Kidney capillary endothelial cell (primary cell): ENCODE results near the gene RNF166.
A peak's percentile ranks its signal among the peaks of the same experiment; 100 is the strongest.
"Not testable (repeated sequence)": the region's sequence is repeated elsewhere in the genome, so short reads cannot be mapped to it uniquely, and the experiment has no call there.

Experiments
- DNase-seq: peaks from one replicate; pipeline ENCODE4 v3.0.0-alpha.2; 2018; ENCODE audit warnings: low spot score

The RNF166 gene

DNA sequence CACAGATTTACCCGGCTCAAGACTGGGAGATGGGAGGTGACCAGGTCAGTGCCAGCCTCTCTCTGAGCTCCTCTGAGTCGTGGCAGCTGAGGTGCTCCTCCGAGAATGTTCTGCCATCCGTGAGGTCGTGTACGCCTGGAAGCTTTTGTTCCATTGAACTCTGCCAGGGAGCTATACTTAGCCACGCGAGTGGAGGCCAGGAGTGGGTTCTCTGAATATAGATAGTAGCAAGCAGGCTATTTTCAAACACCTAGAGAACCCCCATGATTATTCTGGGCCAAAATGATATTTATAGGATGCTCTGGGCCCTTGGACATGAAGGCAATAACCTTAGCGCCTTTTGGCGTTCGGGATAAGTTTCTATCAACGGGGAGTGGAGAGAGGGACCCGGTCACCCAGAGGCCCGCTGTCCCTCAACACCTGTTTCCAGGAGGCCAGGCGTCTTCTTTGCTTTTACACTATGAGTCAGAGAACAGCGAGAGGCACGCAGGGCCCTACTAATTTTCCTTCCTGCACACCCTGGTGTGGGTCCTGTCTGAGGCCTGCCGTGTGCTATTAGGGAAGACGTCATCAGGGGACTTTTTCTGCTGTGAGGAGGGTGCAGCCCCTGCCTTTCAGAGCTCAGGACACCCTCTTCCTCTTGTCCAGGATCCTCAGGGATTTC, 32.4 kb downstream of the RNF166 start:
- DNase-seq, result no peak

DNA sequence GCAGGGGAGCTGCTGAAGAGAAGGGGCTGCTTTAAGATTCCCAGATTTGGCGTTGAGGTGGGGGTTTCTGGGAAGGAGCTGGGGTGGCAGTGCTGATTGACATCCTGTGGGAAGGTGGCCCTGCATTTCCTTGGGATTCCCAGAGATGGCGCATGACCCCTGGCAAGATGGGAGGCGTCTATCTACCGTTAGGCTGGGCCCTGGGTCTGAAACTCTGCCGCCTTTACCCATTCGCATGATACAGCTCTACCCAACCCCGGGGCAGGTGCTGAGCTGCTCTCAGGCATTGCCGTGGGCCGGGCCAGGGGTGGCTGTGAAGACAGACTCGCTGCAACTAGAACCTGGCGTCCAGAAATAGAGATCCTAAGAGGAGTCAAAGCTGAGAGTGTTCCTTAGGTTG, 33.4 kb downstream of the RNF166 start:
- DNase-seq, result no peak

DNA sequence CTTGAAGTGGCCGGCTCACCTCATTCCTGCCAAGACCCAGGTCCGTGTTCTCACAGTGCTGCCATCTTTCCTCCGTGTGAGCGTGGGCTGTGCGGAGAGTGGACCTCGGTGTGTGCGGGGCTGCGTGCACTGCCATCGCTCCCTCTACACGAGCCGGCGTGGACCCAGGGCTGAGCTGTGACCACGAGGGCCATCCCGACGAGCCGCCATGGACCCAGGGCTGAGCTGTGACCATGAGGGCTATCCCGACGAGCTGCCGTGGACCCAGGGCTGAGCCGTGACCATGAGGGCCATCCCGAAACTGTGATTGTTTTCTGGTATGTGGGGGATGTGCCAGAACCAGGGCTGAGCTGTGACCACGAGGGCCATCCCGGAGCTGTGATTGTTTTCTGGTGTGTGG, 34.4 kb downstream of the RNF166 start:
- no peak for DNase-seq

DNA sequence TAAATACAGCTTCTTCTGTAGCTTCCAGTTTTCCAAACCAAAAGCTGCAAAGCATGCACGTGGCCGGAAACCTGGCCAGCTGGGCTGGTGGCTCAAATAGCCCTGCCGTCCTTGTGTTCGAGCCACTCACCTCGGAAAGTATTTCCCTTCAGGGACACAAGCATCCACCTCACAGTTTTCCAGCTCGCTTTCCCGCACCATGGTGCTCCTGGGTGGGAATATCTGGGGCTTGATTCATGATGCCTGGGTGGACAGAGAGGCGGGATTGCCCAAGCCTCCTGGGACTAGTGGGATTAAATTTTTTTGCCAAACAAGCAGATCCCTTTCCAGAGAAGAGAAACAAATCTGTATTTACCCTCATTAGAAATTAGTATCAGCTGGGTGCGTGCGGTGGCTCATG, 36.2 kb downstream of the RNF166 start:
- DNase-seq, result no peak

DNA sequence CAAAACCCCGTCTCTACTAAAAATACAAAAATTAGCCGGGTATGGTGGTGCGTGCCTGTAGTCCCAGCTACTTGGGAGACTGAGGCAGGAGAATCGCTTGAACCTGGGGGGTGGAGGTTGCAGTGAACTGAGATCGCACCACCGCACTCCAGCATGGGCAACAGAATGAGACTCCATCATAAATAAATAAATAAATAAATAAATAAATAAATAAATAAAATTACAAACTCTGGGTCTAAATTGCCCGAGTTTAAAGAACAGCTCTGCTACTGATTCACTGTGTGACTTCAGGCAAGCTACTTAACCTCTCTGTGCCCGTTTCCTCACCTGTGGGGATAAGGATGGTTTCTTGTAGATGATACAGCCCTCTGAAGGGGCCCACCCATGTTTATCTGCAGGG, 36.7 kb downstream of the RNF166 start:
- DNase-seq, result not testable (repeated sequence)

DNA sequence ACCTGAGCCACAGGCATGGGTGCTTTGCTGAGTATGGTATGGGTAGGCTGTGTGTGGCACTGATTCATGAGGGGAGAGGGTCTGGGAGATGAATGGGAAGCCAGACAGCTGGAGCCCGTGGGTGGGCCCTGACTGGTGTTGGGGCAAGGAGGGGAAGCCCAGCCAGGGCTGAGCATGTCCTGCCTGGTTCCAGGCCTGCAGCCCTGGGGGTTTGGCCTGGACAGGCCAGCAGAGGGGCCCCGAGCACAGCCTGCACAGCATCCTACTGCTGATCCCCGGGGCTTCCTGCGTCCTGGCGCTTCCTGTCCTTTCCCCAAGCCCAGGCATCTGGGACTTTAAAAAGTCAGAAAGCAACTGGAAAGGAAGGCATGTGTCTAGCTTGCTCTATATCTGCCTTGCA, 38.7 kb downstream of the RNF166 start:
- no peak for DNase-seq

DNA sequence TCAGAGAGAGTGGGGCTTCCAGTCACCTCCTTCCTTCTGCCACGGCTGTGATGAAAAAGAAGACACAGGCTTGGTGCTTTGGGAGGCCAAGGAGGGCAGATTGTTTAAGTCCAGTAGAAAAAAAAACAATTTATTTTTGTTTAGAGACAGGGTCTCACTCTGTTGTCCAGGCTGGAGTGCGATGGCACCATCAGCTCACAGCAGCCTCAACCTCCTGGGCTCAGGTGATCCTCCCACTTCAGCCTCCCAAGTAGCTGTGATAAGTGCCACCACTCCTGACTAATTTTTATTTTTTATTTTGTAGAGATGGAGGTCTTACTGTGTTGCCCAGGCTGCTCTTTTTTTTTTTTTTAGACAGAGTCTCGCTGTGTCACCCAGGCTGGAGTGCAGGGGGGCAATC, 40.6 kb downstream of the RNF166 start:
- no peak for DNase-seq

DNA sequence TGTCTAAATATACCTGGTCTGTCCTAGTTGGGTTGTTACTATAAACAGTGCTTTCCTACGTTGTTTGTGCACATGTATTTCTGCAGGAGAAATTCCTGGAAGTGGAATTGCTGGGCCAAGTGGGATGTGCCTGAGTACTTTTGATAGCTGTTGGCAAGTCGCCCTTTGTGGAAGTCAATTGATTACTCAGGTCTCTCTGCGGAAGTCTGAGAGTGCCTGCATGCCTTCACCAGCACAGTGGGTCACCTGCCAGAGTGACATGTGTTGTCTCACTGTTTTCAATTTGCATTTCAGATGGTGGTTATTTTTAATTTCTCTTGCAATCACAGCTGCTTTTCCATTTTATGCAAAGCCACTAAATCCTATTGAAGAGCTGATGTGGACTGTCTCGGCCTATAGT, 41.1 kb downstream of the RNF166 start:
- no peak for DNase-seq

DNA sequence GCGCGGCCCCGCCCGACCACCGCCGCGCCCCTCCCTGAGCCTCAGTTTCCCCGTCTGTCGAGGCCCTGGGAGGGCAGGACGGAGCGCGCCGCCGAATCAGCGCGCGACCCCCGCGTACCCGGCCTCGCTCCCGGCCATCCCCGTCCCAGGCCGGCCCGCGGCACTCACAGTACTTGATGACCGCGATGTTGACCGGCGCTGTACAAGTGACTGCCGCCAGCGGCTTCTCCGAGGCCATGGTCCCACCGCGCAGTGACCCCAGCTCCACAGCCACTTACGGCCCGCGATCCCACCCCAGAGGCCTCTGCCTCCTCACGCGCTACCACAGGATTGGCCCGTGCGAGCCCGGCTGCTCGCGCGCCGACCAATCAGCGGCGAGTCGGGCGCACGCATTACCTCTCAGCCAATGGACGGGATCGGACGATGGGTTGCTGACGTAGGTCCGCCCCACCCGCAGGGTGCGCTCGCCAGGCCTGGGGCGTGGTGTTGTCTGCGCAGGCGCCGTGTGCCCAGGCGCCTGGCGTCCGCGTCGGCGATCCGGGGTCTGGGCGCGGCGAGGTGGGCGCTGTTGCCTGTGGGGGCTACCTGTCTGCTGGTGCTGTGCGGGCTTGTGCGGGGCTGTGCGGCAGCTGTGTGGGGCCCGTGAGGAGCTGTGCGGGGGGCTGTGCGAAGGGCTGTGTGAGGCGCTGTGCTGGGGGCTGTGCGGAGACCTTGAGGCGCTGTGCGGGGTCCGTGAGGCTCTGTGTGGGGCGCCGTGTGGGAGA, 43.2 kb downstream of the RNF166 start, which contains the start of gene MVD:
TSS of gene MVD (minus strand) at position 249 of the 764 bp plus-strand sequence. CDS start at position 238, 11 bp downstream.
- peak; percentile 96 for DNase-seq

DNA sequence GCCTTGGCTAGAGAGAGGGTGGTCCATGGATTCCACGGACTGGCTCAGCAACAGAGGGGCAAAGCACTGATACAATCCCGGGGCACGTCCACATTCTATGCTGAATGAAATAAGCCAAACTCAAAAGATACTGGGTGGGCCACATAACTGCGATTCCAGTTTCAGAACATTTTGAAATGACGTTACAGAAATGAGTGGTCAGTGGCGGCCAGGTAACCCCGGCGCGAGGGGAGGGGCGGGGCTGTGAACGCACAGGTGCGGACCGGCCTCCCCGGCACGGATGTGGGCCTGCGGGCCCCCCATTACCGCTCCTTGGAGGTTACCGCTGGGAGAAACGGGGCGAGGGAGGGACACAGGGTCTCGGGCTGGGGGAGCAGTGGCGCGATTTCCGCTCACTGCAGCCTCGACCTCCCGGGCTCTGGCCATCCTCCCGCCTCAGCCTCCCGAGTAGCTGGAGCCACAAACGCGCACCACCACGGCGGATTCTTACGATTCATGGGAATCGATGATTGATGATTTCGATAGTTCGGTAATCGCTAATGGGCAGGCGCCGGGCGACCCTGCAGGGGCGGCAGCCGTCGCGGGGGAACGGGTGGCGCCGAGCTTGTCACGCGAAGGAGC, 43.9 kb downstream of the RNF166 start:
- no peak for DNase-seq

DNA sequence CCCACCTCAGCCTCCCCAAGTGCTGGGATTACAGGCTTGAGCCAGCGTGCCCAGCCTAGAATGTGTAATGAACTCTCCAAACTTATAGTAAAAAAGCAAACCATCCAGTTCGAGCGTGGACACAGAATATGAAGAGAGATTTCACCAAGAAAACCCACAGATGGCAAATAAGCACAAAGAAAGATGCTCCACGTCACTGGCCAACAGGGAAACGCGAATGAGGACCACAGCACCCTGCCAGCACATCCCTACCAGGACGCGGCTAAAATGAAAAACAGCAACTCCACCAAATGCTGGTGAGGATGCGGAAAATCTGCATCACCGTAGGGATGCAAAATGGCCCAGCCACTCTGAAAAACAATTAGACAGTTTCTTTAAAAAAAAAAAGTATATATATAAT, 44.7 kb downstream of the RNF166 start:
- no peak for DNase-seq

DNA sequence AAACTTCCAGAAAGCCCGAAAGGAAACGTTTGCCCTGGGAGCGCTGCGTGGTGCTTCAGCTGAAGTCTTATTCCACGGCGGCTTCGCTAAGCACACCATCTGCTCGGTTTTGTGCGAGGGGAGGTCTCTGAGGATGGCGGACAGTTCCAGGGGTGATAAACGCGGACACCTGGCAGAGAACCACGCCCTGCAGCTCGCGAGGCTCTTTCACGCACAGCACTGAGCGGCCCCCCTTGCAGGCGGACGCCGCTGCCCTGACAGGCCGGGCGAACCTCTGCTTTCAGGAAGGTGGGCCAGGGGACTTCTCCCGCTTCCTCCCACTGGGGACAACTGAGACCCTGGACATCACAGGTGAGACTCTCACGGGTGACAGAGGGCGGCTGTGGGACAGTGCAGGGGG, 47.0 kb downstream of the RNF166 start:
- DNase-seq, result no peak

DNA sequence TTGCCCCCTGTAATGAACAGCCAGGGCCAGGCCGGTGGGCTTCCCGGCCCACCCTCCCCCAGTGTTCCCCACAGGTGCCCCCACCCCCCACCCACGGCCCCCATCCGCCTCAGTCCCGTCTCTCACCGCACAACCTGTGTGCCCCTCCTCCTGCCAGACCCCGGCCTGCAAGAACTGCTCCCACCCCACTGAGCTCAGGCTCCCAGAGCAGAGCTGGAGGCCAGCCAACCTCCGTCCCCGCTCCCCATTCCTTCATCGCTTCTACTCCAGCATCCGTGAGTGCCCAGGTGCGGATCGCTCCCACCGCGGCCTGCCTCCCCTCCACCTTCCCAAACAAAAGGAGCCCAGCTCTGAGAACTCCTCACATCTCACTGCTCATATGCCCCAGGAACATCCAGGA, 47.5 kb downstream of the RNF166 start:
- no peak for DNase-seq

DNA sequence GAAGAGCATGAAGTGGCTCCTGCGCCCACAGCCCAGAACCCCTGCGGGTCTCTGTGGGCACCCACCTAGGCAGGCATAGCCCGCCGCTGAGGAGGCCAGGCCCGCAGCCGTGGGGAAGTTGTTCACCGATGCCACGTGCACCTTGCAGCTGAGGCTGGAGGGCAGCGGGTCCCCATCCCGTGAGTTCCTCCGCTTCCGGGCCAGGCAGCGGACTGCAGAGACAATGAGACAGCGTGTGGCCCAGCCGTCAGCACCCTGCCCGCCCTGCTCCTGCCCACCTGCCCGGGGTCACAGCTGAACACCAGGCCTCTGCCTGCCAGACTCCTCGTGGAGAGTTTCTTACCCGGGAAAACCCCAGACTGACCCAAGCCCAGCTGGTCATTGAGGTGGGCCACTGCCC, 48.8 kb downstream of the RNF166 start:
- no peak for DNase-seq

DNA sequence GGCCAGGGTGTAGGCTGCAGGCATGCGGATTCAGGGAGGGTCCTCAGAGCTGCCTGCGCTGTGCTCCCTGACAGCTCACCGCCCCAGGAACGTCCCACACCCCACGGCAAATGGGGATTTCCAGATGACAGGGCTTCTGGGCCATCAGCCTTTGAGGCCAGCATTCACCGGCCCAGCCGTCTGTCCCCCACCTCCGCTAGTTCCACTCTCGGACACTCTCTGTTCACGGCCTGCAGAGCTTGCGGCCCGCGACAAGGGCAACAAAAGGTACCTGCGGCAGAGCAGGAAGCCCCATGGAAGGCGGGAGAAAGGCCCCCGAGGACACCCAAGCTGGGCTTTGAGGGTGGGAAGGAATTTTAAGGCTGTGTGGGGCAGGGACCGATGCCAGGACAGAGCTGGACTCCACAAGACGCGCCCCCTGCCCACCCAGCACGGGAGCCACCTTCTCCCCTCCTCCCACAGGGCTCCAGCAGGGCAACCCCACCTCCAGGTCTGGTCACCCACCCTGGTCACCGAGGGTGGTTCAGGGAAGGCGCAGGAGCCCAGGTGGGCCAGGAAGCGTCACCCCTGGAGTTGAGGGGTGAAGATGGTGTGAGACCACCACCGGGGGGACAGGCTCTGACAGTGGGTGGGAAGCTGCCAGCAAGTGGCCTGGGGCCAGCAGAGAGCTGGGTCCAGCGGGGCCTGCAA, 49.8 kb downstream of the RNF166 start:
- DNase-seq, result no peak

DNA sequence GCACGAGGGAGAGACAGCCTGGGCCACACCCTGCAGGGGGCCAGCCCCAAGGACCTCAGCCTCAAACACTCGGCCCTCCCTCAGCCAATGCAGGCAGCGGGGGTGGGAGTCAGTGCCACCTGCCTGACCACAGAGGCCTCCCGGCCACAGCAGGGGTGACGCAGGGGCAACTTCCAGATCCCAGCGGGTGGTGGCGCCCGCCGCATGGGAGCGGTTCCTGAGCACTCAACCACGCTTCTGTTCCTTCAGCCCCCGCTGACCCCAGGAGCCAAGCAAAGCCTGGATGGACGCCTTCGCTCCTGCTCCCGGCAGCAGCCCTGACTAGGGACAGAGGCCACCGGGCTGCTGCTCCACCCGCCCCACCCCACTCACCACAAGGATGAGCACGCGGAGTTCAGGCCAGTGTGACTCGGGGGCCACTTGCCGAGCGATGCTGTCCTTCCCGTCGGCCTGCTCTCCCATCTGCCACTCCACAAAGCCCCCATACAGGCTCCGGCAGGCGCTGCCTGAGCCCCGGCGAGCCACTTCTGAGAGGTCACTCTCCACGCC, 50.4 kb downstream of the RNF166 start:
- DNase-seq, result no peak

DNA sequence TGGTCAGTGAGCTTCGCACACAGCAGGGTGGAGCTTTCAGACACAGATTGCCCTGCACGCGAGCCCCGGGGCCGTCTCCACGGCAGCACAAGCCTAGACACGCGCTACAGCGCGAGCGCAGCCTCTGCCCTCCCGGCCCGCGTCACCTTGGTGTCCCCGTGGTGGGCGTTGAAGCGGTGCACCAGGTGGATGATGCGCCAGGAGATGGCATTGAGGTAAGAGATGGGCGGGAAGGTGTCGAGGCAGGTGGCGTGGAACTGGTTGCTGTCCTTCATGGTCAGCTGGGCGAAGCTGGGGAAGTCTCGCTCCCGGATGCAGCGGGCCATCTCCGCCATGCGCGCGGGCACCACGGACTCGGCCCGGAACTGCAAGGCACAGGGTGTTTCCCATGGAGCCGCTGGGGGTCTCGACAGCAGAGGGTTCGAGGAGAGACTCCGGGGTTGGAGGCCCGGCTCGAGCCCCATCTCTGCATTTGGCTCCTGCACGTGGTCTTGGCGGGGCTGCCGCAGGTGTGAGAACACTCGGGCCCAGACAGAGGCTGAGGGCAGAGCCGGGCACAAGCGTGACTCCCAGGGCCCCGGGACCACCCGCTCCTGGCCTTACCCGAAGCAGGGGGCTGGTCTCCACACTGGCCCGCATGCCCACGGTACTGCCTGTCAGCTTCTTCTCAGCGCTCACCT, 51.0 kb downstream of the RNF166 start:
- DNase-seq, result no peak

DNA sequence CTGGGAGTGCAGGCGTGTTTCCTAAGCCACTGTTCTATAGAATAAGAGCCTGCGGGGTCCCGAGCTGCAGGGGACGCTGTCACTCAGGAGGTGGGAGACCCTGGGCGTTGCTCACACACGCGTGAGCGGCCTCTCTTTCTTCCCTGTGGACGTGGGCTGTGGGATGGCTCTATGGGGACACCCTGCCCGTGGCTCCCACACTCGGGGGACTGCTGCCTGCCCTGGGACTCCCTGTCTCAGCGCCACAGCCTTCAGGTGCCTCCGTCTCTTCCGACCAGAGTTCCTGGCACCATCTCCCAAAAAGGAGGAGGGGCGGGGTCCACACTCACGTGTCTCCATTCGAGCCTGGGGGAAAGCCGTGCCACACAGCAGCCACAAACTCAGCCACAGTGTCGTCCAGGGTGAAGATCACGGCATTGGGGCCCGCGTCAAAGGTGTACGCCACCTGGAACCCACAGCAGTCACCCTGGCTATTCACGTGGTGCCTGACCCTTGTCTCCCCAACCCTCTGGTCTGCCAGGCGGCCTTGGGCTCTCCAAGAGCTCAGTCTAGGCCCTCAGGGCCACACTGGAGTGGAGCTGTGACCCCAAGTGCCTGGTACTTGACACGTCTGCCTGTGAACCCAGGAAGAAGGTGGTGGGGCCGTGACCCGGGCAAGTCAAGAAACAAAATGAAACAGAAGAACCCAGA, 51.7 kb downstream of the RNF166 start:
- DNase-seq, result no peak

DNA sequence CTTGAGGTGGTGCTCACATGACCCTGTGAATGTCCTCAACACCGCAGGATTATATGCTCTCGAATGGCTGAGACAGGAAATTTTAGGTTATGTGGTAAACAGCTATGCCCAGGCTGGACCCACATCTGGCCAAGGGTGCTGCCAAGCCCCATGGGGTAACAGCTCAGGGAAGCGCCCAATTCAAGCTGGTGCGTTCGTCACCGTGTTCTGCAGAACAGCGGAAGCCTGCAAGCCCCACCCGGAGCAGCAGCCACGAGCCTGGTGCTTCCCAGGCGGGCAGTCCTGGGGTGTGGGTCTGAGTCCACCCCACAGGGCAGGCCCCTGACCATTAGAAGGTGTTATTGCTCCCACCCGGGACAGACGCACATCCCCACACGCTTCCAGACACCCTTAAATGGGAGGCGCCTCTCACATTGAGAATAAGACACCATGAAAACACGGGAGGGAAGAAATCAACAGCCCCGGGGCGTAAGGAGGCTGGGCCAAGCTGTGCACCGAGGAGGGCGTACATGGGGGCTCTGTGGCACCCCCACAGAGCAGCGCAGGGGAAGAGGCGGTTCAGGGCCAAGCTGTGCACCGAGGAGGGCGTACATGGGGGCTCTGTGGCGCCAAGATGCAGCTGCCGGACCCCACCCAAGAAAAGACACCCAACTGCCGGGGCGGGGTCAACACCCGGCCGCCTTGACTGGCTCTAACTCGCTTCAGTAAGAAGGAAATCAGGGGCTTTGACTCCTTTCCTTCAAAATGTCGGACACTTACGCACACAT, 52.4 kb downstream of the RNF166 start:
- no peak for DNase-seq

DNA sequence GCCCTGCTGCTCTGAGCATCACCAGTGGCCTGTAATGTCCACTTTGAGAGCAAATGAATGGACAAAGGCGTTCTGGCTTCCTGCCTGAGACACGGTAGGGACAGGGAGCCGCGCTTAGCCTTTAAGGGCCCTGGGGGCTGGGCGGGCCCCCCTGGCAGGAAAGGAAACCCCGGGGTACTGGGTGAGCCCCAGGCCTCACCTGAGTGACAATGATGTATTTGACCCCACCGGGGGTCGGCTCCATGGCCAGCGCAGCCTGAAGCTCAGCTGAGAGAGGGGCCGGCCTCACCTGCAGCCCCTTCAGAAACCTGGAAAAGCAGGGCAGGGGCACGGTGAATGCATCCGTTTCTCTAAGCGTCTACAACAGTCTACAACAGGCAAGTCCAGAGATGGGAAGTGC, 53.1 kb downstream of the RNF166 start:
- DNase-seq, result no peak

DNA sequence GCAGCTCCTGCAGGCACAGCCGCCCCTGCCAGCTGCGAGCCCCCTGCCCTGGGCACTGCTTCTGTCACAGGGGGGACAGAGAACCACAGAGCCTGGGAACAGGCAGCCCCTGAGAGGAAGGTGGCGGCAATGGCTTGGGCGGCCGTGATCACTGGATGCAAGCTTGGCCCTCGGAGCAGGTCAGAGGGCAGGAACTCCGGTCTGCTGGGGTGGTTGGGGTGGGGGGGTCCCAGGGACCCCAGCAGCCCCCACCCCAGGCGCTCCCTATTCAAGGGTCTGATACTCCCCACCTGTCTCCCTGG, 53.5 kb downstream of the RNF166 start:
- DNase-seq, result no peak
